ENCODE measurements around the gene POU2F2.

The POU2F2 gene

DNA sequence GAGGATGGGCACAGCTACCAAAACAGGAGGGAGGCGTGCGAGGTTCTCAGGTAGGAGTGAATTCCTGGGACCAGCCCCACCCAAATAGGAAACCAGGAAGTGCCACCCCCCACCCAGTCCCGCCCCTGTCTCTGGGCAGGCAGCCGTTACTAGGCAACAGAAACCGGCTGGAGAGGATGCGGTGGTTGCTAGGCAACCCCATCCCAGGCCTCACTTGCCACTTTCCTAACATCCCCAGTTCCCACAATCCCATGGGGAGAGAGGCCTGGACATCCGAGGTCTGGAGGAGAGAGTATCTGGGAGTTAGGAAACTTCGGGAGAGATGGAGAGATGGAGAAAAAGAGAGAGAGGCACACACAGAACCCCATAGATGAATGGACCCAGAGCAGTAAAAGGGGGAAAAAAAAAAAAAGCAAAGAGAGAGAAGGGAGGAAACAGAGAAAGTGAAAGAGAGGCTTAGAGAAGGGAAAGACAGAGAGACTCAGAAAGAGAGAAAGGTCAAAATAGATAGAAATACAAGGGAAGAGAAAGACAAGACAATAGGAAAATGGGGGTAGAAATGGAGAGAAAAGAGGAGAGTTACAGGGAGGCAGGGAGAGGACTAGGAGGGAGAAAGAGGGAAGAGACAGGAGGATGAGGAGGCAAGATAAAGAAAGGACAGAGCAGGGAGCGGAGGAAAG lies 66.0 kb downstream of the POU2F2 start:
- TF ChIP-seq, protein P1, sequence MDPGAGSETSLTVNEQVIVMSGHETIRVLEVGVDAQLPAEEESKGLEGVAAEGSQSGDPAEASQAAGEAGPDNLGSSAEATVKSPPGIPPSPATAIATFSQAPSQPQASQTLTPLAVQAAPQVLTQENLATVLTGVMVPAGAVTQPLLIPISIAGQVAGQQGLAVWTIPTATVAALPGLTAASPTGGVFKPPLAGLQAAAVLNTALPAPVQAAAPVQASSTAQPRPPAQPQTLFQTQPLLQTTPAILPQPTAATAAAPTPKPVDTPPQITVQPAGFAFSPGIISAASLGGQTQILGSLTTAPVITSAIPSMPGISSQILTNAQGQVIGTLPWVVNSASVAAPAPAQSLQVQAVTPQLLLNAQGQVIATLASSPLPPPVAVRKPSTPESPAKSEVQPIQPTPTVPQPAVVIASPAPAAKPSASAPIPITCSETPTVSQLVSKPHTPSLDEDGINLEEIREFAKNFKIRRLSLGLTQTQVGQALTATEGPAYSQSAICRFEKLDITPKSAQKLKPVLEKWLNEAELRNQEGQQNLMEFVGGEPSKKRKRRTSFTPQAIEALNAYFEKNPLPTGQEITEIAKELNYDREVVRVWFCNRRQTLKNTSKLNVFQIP (CRISPR knock-in tag; IDR thresholded peaks at IDR 0.05; ENCODE audit: borderline replicate concordance, low read depth): no peak
- TF ChIP-seq, protein P2, sequence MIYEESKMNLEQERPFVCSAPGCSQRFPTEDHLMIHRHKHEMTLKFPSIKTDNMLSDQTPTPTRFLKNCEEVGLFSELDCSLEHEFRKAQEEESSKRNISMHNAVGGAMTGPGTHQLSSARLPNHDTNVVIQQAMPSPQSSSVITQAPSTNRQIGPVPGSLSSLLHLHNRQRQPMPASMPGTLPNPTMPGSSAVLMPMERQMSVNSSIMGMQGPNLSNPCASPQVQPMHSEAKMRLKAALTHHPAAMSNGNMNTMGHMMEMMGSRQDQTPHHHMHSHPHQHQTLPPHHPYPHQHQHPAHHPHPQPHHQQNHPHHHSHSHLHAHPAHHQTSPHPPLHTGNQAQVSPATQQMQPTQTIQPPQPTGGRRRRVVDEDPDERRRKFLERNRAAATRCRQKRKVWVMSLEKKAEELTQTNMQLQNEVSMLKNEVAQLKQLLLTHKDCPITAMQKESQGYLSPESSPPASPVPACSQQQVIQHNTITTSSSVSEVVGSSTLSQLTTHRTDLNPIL (CRISPR knock-in tag; IDR thresholded peaks at IDR 0.05; ENCODE audit: low read depth): no peak
- TF ChIP-seq ZNF70 (CRISPR knock-in tag; IDR thresholded peaks at IDR 0.05): no peak
- TF ChIP-seq CSDC2 (CRISPR knock-in tag; IDR thresholded peaks at IDR 0.05): no peak
- no peak for TF ChIP-seq OSR1 (CRISPR knock-in tag; IDR thresholded peaks at IDR 0.05)
- TF ChIP-seq, protein P3, sequence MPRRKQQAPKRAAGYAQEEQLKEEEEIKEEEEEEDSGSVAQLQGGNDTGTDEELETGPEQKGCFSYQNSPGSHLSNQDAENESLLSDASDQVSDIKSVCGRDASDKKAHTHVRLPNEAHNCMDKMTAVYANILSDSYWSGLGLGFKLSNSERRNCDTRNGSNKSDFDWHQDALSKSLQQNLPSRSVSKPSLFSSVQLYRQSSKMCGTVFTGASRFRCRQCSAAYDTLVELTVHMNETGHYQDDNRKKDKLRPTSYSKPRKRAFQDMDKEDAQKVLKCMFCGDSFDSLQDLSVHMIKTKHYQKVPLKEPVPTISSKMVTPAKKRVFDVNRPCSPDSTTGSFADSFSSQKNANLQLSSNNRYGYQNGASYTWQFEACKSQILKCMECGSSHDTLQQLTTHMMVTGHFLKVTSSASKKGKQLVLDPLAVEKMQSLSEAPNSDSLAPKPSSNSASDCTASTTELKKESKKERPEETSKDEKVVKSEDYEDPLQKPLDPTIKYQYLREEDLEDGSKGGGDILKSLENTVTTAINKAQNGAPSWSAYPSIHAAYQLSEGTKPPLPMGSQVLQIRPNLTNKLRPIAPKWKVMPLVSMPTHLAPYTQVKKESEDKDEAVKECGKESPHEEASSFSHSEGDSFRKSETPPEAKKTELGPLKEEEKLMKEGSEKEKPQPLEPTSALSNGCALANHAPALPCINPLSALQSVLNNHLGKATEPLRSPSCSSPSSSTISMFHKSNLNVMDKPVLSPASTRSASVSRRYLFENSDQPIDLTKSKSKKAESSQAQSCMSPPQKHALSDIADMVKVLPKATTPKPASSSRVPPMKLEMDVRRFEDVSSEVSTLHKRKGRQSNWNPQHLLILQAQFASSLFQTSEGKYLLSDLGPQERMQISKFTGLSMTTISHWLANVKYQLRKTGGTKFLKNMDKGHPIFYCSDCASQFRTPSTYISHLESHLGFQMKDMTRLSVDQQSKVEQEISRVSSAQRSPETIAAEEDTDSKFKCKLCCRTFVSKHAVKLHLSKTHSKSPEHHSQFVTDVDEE (CRISPR knock-in tag; IDR thresholded peaks at IDR 0.05): no peak
- no peak for TF ChIP-seq ESRRG (CRISPR knock-in tag; IDR thresholded peaks at IDR 0.05)
- no peak for TF ChIP-seq ZNF8 (CRISPR knock-in tag; IDR thresholded peaks at IDR 0.05)
- no peak for TF ChIP-seq SNAI2 (CRISPR knock-in tag; IDR thresholded peaks at IDR 0.05)
- no peak for TF ChIP-seq ARNTL (CRISPR knock-in tag; IDR thresholded peaks at IDR 0.05; ENCODE audit: borderline replicate concordance, low read depth)
- no peak for TF ChIP-seq ZNF565 (CRISPR knock-in tag; conservative IDR thresholded peaks at IDR 0.05; ENCODE audit: low read depth)
- TF ChIP-seq, protein P4, sequence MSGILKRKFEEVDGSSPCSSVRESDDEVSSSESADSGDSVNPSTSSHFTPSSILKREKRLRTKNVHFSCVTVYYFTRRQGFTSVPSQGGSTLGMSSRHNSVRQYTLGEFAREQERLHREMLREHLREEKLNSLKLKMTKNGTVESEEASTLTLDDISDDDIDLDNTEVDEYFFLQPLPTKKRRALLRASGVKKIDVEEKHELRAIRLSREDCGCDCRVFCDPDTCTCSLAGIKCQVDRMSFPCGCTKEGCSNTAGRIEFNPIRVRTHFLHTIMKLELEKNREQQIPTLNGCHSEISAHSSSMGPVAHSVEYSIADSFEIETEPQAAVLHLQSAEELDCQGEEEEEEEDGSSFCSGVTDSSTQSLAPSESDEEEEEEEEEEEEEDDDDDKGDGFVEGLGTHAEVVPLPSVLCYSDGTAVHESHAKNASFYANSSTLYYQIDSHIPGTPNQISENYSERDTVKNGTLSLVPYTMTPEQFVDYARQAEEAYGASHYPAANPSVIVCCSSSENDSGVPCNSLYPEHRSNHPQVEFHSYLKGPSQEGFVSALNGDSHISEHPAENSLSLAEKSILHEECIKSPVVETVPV (CRISPR knock-in tag; IDR thresholded peaks at IDR 0.05): no peak
- no peak for TF ChIP-seq ZFP3 (CRISPR knock-in tag; IDR thresholded peaks at IDR 0.05)
- TF ChIP-seq TOX (CRISPR knock-in tag; IDR thresholded peaks at IDR 0.05; ENCODE audit: borderline replicate concordance): no peak
- TF ChIP-seq TCF4 (CRISPR knock-in tag; IDR thresholded peaks at IDR 0.05; ENCODE audit: borderline replicate concordance): no peak
- TF ChIP-seq, protein P5, sequence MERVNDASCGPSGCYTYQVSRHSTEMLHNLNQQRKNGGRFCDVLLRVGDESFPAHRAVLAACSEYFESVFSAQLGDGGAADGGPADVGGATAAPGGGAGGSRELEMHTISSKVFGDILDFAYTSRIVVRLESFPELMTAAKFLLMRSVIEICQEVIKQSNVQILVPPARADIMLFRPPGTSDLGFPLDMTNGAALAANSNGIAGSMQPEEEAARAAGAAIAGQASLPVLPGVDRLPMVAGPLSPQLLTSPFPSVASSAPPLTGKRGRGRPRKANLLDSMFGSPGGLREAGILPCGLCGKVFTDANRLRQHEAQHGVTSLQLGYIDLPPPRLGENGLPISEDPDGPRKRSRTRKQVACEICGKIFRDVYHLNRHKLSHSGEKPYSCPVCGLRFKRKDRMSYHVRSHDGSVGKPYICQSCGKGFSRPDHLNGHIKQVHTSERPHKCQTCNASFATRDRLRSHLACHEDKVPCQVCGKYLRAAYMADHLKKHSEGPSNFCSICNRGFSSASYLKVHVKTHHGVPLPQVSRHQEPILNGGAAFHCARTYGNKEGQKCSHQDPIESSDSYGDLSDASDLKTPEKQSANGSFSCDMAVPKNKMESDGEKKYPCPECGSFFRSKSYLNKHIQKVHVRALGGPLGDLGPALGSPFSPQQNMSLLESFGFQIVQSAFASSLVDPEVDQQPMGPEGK (CRISPR knock-in tag; IDR thresholded peaks at IDR 0.05; ENCODE audit: borderline replicate concordance): no peak
- ATAC-seq: peak; percentile 19; the same call in 1 of the 3 replicates

DNA sequence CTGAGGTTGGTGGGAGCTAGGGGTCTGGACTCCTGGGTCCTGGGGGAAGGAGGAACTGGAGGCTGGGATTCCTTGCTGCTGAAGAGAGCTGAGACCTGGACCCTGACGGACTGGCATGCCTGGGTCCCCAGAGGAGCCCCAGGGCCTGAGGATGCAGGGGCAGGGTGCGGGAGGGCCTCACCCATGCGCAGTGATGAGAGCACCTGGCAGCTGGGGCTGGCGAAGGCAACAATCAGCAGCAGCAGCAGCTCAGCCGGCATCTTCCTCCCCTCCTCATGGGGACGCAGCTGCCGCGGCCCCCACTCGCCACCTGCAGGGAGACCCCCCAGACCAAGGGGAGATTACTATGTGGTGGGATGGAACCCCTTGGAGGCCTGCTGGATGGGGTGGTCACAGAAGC lies 66.7 kb downstream of the POU2F2 start:
- no peak for ATAC-seq
- no peak for TF ChIP-seq ZNF70 (CRISPR knock-in tag; IDR thresholded peaks at IDR 0.05)
- TF ChIP-seq ZFP3 (CRISPR knock-in tag; IDR thresholded peaks at IDR 0.05): no peak
- no peak for TF ChIP-seq GLIS3 (CRISPR knock-in tag; IDR thresholded peaks at IDR 0.05)
- TF ChIP-seq, protein P3 (CRISPR knock-in tag; IDR thresholded peaks at IDR 0.05): no peak
- TF ChIP-seq ZFP30 (CRISPR knock-in tag; IDR thresholded peaks at IDR 0.05): no peak
- TF ChIP-seq, protein P1 (CRISPR knock-in tag; IDR thresholded peaks at IDR 0.05; ENCODE audit: borderline replicate concordance, low read depth): no peak
- TF ChIP-seq ZC3H10 (CRISPR knock-in tag; IDR thresholded peaks at IDR 0.05): no peak
- no peak for TF ChIP-seq SNAI2 (CRISPR knock-in tag; IDR thresholded peaks at IDR 0.05)
- no peak for TF ChIP-seq PPARA (CRISPR knock-in tag; IDR thresholded peaks at IDR 0.05; ENCODE audit: borderline replicate concordance)
- no peak for TF ChIP-seq ZNF565 (CRISPR knock-in tag; conservative IDR thresholded peaks at IDR 0.05; ENCODE audit: low read depth)
- no peak for TF ChIP-seq CSDC2 (CRISPR knock-in tag; IDR thresholded peaks at IDR 0.05)
- TF ChIP-seq, protein P2 (CRISPR knock-in tag; IDR thresholded peaks at IDR 0.05; ENCODE audit: low read depth): no peak
